GM23338 (cell line): ENCODE results near the gene COL8A1. TPM values are rescaled to one million over a fixed set of nuclear protein-coding genes. Genes with fewer than 3 reads are reported as not detected.

Source experiments
- ATAC-seq: fragments of 200-7000 bp; cut with Tn5 transposase; 3 replicates; pipeline ENCODE4 v1.9.1; 2020
- DNase-seq: peaks from one replicate; pipeline ENCODE4 v3.0.0-alpha.2; 2015; ENCODE audit warnings: low spot score
- H2AFZ ChIP-seq: fragments of 200-600 bp; sonication (generic); 2 replicates; pipeline ENCODE4 v1.8.0; 2016; ENCODE audit warnings: antibody characterized with exemption, mild to moderate bottlenecking, moderate library complexity
- H3F3A ChIP-seq: fragments of 200-600 bp; sonication (generic); replicated peaks from 2 replicates; pipeline ENCODE4 v1.8.0; 2017; ENCODE audit warnings: antibody characterized with exemption, mixed run types, low read depth
- H3K27ac ChIP-seq: fragments of 200-600 bp; sonication (generic); 2 replicates; pipeline ENCODE4 v1.6.1; 2016; ENCODE audit warnings: low read depth
- H3K27me3 ChIP-seq: fragments of 200-600 bp; sonication (generic); 2 replicates; pipeline ENCODE4 v1.8.0; 2016; ENCODE audit warnings: mild to moderate bottlenecking, mixed run types, moderate library complexity; ENCODE audit not compliant: insufficient read depth
- H3K36me3 ChIP-seq: fragments of 200-600 bp; sonication (generic); 2 replicates; pipeline ENCODE4 v1.8.0; 2016; ENCODE audit warnings: mild to moderate bottlenecking; ENCODE audit not compliant: insufficient read depth
- H3K4me1 ChIP-seq: fragments of 200-600 bp; sonication (generic); 2 replicates; pipeline ENCODE4 v1.8.0; 2016; ENCODE audit warnings: mild to moderate bottlenecking, moderate library complexity; ENCODE audit not compliant: insufficient read depth
- H3K4me2 ChIP-seq: fragments of 200-600 bp; sonication (generic); 2 replicates; pipeline ENCODE4 v1.7.1; 2017; ENCODE audit warnings: mixed run types
- H3K4me3 ChIP-seq: fragments of 200-600 bp; sonication (generic); 2 replicates; pipeline ENCODE4 v1.6.1; 2016; ENCODE audit warnings: mixed run types
- H3K79me2 ChIP-seq: fragments of 200-600 bp; sonication (generic); replicated peaks from 2 replicates; pipeline ENCODE4 v1.8.0; 2017; ENCODE audit warnings: mild to moderate bottlenecking; ENCODE audit not compliant: insufficient read depth
- H3K9me2 ChIP-seq: fragments of 200-600 bp; sonication (generic); 2 replicates; pipeline ENCODE4 v1.8.0; 2017; ENCODE audit not compliant: insufficient read depth
- H4K20me1 ChIP-seq: fragments of 200-600 bp; sonication (generic); replicated peaks from 2 replicates; pipeline ENCODE4 v1.8.0; 2017; ENCODE audit warnings: mild to moderate bottlenecking; ENCODE audit not compliant: insufficient read depth
- H3K27ac Mint-ChIP-seq: 2 replicates; pipeline ENCODE4 v1.8.0; 2020; ENCODE audit warnings: inconsistent platforms, mild to moderate bottlenecking, moderate library complexity, mixed read lengths
- H3K27me3 Mint-ChIP-seq: 3 replicates; pipeline ENCODE4 v1.8.0; 2022; ENCODE audit warnings: low read depth, mild to moderate bottlenecking, moderate library complexity, mixed read lengths, inconsistent platforms; ENCODE audit not compliant: insufficient read depth, poor library complexity
- H3K36me3 Mint-ChIP-seq: 3 replicates; pipeline ENCODE4 v1.8.0; 2021; ENCODE audit warnings: low read depth, mild to moderate bottlenecking, inconsistent platforms, moderate library complexity, mixed read lengths
- H3K4me1 Mint-ChIP-seq: 3 replicates; pipeline ENCODE4 v1.8.0; 2020; ENCODE audit warnings: mild to moderate bottlenecking, inconsistent platforms, mixed read lengths
- H3K4me3 Mint-ChIP-seq: 3 replicates; pipeline ENCODE4 v1.8.0; 2021; ENCODE audit warnings: moderate library complexity, mild to moderate bottlenecking, inconsistent platforms, mixed read lengths
- H3K9me3 Mint-ChIP-seq: 3 replicates; pipeline ENCODE4 v1.8.0; 2020; ENCODE audit warnings: moderate library complexity, mild to moderate bottlenecking, inconsistent platforms, mixed read lengths
- CREB1 ChIP-seq: fragments of 250-450 bp; sonication (Bioruptor Pico); IDR thresholded peaks from 2 replicates; pipeline ENCODE4 v1.5.0; 2020; ENCODE audit warnings: low read depth, mild to moderate bottlenecking, moderate library complexity
- EZH2 ChIP-seq: fragments of 200-600 bp; sonication (generic); IDR thresholded peaks from one replicate; pipeline ENCODE4 v1.8.0; 2017; ENCODE audit warnings: antibody characterized with exemption, mild to moderate bottlenecking, low read depth; ENCODE audit not compliant: unreplicated experiment
- EZH2phosphoT487 ChIP-seq: fragments of 200-600 bp; sonication (generic); IDR thresholded peaks from one replicate; pipeline ENCODE4 v1.8.1; 2018; ENCODE audit warnings: antibody characterized with exemption; ENCODE audit not compliant: unreplicated experiment
- JUNB ChIP-seq: IDR thresholded peaks from one replicate; pipeline ENCODE4 v1.6.1; 2016; ENCODE audit warnings: antibody characterized with exemption; ENCODE audit not compliant: unreplicated experiment
- NANOG ChIP-seq: IDR thresholded peaks from 2 replicates; pipeline ENCODE4 v1.6.1; 2016; ENCODE audit warnings: antibody characterized with exemption, borderline replicate concordance
- POLR2AphosphoS5 ChIP-seq: IDR thresholded peaks from 2 replicates; pipeline ENCODE4 v1.6.1; 2016; ENCODE audit warnings: antibody characterized with exemption, low read depth
- STAT1 ChIP-seq: IDR thresholded peaks from one replicate; pipeline ENCODE4 v1.6.1; 2016; ENCODE audit warnings: antibody characterized with exemption; ENCODE audit not compliant: unreplicated experiment
- ZNF114 ChIP-seq: fragments of 250-450 bp; sonication (Bioruptor Pico); IDR thresholded peaks from 2 replicates; pipeline ENCODE4 v1.5.0; 2020; ENCODE audit warnings: mild to moderate bottlenecking, moderate library complexity
- ZNF331 ChIP-seq: fragments of 250-450 bp; sonication (Bioruptor Pico); IDR thresholded peaks from 2 replicates; pipeline ENCODE4 v1.5.0; 2020; ENCODE audit warnings: low read depth, mild to moderate bottlenecking, moderate library complexity
- polyA plus RNA-seq: library from polyadenylated mRNA; unstranded; fragments of >200 nt; fragmentation: Nextera tagmentation; extraction: Ambion mirVana; gene quantifications from 2 replicates; pipeline ENCODE4 v1.2.1, GENCODE V29; 2016
- total RNA-seq: library from RNA; depleted of rRNA; stranded (reverse); fragments of >200 nt; shearing (Covaris generic); gene quantifications from 2 replicates; pipeline ENCODE4 v1.2.3, GENCODE V29; 2014
- TF ChIP-seq, protein P1 (sequence below): fragments of 250-450 bp; sonication (Bioruptor Pico); IDR thresholded peaks from 2 replicates; pipeline ENCODE4 v1.5.0; 2020; ENCODE audit warnings: mild to moderate bottlenecking, moderate library complexity
- TF ChIP-seq, protein P2 (sequence below), 2 experiments: fragments of 200-600 bp in 1 of 2; sonication (generic) in 1 of 2; conservative IDR thresholded peaks; 2 replicates each; pipeline versions ENCODE4 v1.5.1 to v1.6.1; 2016 to 2017; ENCODE audit warnings: antibody characterized with exemption in 2 of 2, low read depth in 2 of 2, mild to moderate bottlenecking in 2 of 2, moderate library complexity in 1 of 2
- TF ChIP-seq, protein P3 (sequence below): IDR thresholded peaks from 2 replicates; pipeline ENCODE4 v1.6.1; 2016; ENCODE audit warnings: antibody characterized with exemption
- TF ChIP-seq, protein P4 (sequence below): IDR thresholded peaks from one replicate; pipeline ENCODE4 v1.6.1; 2018; ENCODE audit warnings: antibody characterized with exemption; ENCODE audit not compliant: unreplicated experiment

The COL8A1 gene
- total and polyA plus RNA-seq, 2 experiments from 2014 or later: 0.26 to 0.97 TPM

DNA sequence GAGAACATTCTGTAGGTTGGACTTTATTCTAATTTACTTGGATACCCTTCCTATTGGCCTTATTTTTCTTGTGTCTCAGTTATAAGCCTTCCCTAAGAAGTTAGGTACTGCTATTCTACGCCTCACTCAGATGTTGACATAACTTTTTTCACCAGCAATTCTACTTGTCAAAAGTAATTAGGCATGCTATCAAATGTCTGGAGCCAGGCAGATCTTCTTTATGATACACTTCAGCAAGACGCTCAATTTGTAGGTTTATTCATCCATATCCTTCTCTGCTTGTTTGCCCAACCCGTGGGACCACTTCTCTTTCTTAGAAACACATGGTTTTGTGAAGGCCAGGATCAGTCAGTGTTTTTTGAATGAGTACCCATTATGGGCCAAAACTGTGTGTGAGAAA is 36.2 kb upstream of the COL8A1 start (continued):
- TF ChIP-seq, protein P1, sequence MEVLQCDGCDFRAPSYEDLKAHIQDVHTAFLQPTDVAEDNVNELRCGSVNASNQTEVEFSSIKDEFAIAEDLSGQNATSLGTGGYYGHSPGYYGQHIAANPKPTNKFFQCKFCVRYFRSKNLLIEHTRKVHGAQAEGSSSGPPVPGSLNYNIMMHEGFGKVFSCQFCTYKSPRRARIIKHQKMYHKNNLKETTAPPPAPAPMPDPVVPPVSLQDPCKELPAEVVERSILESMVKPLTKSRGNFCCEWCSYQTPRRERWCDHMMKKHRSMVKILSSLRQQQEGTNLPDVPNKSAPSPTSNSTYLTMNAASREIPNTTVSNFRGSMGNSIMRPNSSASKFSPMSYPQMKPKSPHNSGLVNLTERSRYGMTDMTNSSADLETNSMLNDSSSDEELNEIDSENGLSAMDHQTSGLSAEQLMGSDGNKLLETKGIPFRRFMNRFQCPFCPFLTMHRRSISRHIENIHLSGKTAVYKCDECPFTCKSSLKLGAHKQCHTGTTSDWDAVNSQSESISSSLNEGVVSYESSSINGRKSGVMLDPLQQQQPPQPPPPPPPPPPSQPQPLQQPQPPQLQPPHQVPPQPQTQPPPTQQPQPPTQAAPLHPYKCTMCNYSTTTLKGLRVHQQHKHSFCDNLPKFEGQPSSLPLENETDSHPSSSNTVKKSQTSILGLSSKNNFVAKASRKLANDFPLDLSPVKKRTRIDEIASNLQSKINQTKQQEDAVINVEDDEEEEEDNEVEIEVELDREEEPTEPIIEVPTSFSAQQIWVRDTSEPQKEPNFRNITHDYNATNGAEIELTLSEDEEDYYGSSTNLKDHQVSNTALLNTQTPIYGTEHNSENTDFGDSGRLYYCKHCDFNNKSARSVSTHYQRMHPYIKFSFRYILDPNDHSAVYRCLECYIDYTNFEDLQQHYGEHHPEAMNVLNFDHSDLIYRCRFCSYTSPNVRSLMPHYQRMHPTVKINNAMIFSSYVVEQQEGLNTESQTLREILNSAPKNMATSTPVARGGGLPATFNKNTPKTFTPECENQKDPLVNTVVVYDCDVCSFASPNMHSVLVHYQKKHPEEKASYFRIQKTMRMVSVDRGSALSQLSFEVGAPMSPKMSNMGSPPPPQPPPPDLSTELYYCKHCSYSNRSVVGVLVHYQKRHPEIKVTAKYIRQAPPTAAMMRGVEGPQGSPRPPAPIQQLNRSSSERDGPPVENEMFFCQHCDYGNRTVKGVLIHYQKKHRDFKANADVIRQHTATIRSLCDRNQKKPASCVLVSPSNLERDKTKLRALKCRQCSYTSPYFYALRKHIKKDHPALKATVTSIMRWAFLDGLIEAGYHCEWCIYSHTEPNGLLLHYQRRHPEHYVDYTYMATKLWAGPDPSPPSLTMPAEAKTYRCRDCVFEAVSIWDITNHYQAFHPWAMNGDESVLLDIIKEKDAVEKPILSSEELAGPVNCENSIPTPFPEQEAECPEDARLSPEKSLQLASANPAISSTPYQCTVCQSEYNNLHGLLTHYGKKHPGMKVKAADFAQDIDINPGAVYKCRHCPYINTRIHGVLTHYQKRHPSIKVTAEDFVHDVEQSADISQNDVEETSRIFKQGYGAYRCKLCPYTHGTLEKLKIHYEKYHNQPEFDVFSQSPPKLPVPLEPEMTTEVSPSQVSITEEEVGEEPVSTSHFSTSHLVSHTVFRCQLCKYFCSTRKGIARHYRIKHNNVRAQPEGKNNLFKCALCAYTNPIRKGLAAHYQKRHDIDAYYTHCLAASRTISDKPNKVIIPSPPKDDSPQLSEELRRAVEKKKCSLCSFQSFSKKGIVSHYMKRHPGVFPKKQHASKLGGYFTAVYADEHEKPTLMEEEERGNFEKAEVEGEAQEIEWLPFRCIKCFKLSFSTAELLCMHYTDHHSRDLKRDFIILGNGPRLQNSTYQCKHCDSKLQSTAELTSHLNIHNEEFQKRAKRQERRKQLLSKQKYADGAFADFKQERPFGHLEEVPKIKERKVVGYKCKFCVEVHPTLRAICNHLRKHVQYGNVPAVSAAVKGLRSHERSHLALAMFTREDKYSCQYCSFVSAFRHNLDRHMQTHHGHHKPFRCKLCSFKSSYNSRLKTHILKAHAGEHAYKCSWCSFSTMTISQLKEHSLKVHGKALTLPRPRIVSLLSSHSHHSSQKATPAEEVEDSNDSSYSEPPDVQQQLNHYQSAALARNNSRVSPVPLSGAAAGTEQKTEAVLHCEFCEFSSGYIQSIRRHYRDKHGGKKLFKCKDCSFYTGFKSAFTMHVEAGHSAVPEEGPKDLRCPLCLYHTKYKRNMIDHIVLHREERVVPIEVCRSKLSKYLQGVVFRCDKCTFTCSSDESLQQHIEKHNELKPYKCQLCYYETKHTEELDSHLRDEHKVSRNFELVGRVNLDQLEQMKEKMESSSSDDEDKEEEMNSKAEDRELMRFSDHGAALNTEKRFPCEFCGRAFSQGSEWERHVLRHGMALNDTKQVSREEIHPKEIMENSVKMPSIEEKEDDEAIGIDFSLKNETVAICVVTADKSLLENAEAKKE: no peak
- no peak for TF ChIP-seq ZNF331 (CRISPR knock-in tag)
- TF ChIP-seq JUNB: no peak
- TF ChIP-seq, protein P2, sequence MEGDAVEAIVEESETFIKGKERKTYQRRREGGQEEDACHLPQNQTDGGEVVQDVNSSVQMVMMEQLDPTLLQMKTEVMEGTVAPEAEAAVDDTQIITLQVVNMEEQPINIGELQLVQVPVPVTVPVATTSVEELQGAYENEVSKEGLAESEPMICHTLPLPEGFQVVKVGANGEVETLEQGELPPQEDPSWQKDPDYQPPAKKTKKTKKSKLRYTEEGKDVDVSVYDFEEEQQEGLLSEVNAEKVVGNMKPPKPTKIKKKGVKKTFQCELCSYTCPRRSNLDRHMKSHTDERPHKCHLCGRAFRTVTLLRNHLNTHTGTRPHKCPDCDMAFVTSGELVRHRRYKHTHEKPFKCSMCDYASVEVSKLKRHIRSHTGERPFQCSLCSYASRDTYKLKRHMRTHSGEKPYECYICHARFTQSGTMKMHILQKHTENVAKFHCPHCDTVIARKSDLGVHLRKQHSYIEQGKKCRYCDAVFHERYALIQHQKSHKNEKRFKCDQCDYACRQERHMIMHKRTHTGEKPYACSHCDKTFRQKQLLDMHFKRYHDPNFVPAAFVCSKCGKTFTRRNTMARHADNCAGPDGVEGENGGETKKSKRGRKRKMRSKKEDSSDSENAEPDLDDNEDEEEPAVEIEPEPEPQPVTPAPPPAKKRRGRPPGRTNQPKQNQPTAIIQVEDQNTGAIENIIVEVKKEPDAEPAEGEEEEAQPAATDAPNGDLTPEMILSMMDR (conservative IDR thresholded peaks at IDR 0.05; ENCODE audit: low read depth in 2 of 2): no peak
- no peak for TF ChIP-seq STAT1
- no peak for TF ChIP-seq EZH2phosphoT487
- TF ChIP-seq EZH2: no peak

DNA sequence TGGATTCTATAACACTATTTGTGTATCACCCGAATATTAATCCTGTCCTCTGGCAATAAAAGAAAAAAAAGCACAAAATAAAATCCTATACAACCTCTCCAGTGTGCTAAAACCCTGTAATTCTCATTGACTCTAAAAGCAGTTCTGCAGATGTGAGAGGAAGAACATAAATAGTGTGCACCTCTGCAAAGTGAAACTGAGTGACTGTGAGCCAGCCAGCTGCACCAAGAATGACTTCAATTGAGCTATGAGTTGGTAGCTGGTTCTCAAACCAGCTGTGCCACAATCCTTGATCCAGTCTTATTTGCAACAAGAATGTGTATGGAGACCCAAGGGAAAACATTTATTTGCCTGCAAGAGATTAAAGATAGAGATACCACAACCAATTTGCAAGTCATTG is 31.2 kb upstream of the COL8A1 start:
- H3K4me1 ChIP-seq: no peaks in the 10 kb centered on the region
- H2AFZ ChIP-seq: no peak overlapping the region
- peaks cover under 1% of the 10 kb centered on the region; the same call in 2 of the 3 replicates for H3K4me1 Mint-ChIP-seq
- no peaks in the 10 kb centered on the region; the same call in 2 of the 3 replicates for H3K9me3 Mint-ChIP-seq
- H3F3A ChIP-seq: no peaks in the 10 kb centered on the region
- no peaks in the 10 kb centered on the region for H3K9me2 ChIP-seq
- H3K4me3 Mint-ChIP-seq: no peak overlapping the region
- no peak overlapping the region for H3K4me2 ChIP-seq
- no peaks in the 10 kb centered on the region for H3K36me3 Mint-ChIP-seq
- ATAC-seq: no peak
- no peak overlapping the region for H3K27ac Mint-ChIP-seq
- no peak overlapping the region for H3K27ac ChIP-seq
- no peaks in the 10 kb centered on the region for H3K36me3 ChIP-seq
- H3K27me3 ChIP-seq: no peaks in the 10 kb centered on the region
- H4K20me1 ChIP-seq: no peaks in the 10 kb centered on the region
- no peak overlapping the region for H3K4me3 ChIP-seq
- H3K27me3 Mint-ChIP-seq: peaks cover 1% of the 10 kb centered on the region
- no peaks in the 10 kb centered on the region for H3K79me2 ChIP-seq
- DNase-seq: no peak
- TF ChIP-seq EZH2phosphoT487 (no peak), POLR2AphosphoS5 (no peak), ZNF331 (CRISPR knock-in tag) (no peak), ZNF114 (CRISPR knock-in tag) (no peak), CREB1 (CRISPR knock-in tag) (no peak), JUNB (no peak), STAT1 (no peak), NANOG (no peak)
- TF ChIP-seq, protein P3, sequence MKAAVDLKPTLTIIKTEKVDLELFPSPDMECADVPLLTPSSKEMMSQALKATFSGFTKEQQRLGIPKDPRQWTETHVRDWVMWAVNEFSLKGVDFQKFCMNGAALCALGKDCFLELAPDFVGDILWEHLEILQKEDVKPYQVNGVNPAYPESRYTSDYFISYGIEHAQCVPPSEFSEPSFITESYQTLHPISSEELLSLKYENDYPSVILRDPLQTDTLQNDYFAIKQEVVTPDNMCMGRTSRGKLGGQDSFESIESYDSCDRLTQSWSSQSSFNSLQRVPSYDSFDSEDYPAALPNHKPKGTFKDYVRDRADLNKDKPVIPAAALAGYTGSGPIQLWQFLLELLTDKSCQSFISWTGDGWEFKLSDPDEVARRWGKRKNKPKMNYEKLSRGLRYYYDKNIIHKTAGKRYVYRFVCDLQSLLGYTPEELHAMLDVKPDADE: no peak
- TF ChIP-seq, protein P4, sequence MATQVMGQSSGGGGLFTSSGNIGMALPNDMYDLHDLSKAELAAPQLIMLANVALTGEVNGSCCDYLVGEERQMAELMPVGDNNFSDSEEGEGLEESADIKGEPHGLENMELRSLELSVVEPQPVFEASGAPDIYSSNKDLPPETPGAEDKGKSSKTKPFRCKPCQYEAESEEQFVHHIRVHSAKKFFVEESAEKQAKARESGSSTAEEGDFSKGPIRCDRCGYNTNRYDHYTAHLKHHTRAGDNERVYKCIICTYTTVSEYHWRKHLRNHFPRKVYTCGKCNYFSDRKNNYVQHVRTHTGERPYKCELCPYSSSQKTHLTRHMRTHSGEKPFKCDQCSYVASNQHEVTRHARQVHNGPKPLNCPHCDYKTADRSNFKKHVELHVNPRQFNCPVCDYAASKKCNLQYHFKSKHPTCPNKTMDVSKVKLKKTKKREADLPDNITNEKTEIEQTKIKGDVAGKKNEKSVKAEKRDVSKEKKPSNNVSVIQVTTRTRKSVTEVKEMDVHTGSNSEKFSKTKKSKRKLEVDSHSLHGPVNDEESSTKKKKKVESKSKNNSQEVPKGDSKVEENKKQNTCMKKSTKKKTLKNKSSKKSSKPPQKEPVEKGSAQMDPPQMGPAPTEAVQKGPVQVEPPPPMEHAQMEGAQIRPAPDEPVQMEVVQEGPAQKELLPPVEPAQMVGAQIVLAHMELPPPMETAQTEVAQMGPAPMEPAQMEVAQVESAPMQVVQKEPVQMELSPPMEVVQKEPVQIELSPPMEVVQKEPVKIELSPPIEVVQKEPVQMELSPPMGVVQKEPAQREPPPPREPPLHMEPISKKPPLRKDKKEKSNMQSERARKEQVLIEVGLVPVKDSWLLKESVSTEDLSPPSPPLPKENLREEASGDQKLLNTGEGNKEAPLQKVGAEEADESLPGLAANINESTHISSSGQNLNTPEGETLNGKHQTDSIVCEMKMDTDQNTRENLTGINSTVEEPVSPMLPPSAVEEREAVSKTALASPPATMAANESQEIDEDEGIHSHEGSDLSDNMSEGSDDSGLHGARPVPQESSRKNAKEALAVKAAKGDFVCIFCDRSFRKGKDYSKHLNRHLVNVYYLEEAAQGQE: no peak
